ENCODE measurements around the gene SERPINA10. TPM values are rescaled to one million over a fixed set of nuclear protein-coding genes. Genes with fewer than 3 reads are reported as not detected.
"Not testable (repeated sequence)": the region's sequence is repeated elsewhere in the genome, so short reads cannot be mapped to it uniquely, and the experiment has no call there.

The SERPINA10 gene
- total RNA-seq, 1 donor = not detected

- no peak for DNase-seq (ENCODE audit: insufficient read length, low spot score, missing footprints)
- no peak for TF ChIP-seq CTCF (IDR thresholded peaks at IDR 0.05; ENCODE audit: extremely low read depth, low read depth, low read length)
- Histone ChIP-seq H3K4me3 (ENCODE audit: insufficient read depth, low read length) (no peak overlapping the region), H4K20me1 (ENCODE audit: insufficient read depth, low read length) (no peaks in the 10 kb centered on the region), H3K27me3 (ENCODE audit: insufficient read depth, low read length) (no peaks in the 10 kb centered on the region), H3K9me3 (ENCODE audit: low read depth, low read length) (no peaks in the 10 kb centered on the region), H3K4me2 (ENCODE audit: insufficient read depth, low read length) (no peak overlapping the region), H3K36me3 (ENCODE audit: insufficient read depth, low read length) (no peaks in the 10 kb centered on the region), H3K79me2 (ENCODE audit: insufficient read depth, low read length) (no peaks in the 10 kb centered on the region), H3K4me1 (ENCODE audit: insufficient read depth, low read length) (no peaks in the 10 kb centered on the region), H2AFZ (ENCODE audit: low read length) (no peak overlapping the region), H3K27ac (ENCODE audit: low read depth, low read length) (no peak overlapping the region)
Measured at GRCh38 chr14:94284221-94284620, 8.8 kb downstream of the SERPINA10 start.

GRCh38 chr14:94282991-94283723, 9.9 kb downstream of the SERPINA10 start:
- Histone ChIP-seq H2AFZ (ENCODE audit: low read length) (no peak overlapping the region), H3K4me3 (ENCODE audit: insufficient read depth, low read length) (no peak overlapping the region), H3K9me3 (ENCODE audit: low read depth, low read length) (no peaks in the 10 kb centered on the region), H3K79me2 (ENCODE audit: insufficient read depth, low read length) (no peaks in the 10 kb centered on the region), H3K36me3 (ENCODE audit: insufficient read depth, low read length) (no peaks in the 10 kb centered on the region), H3K27me3 (ENCODE audit: insufficient read depth, low read length) (no peaks in the 10 kb centered on the region), H3K4me1 (ENCODE audit: insufficient read depth, low read length) (no peaks in the 10 kb centered on the region), H3K4me2 (ENCODE audit: insufficient read depth, low read length) (no peak overlapping the region), H4K20me1 (ENCODE audit: insufficient read depth, low read length) (no peaks in the 10 kb centered on the region), H3K27ac (ENCODE audit: low read depth, low read length) (no peak overlapping the region)
- TF ChIP-seq CTCF (IDR thresholded peaks at IDR 0.05; ENCODE audit: extremely low read depth, low read depth, low read length) = no peak
- DNase-seq (ENCODE audit: insufficient read length, low spot score, missing footprints) = no peak

- no peaks in the 10 kb centered on the region for H4K20me1 ChIP-seq (ENCODE audit: insufficient read depth, low read length)
Measured at GRCh38 chr14:94278731-94279130, 14.3 kb downstream of the SERPINA10 start.

GRCh38 chr14:94276898-94277561, 16.0 kb downstream of the SERPINA10 start:
- H3K36me3 ChIP-seq (ENCODE audit: insufficient read depth, low read length); H3K27me3 ChIP-seq (ENCODE audit: insufficient read depth, low read length); H3K79me2 ChIP-seq (ENCODE audit: insufficient read depth, low read length); H3K4me2 ChIP-seq (ENCODE audit: insufficient read depth, low read length); H2AFZ ChIP-seq (ENCODE audit: low read length); H3K4me3 ChIP-seq (ENCODE audit: insufficient read depth, low read length); DNase-seq (ENCODE audit: insufficient read length, low spot score, missing footprints); H4K20me1 ChIP-seq (ENCODE audit: insufficient read depth, low read length); H3K4me1 ChIP-seq (ENCODE audit: insufficient read depth, low read length); H3K27ac ChIP-seq (ENCODE audit: low read depth, low read length); H3K9me3 ChIP-seq (ENCODE audit: low read depth, low read length): not testable (repeated sequence)

More at GRCh38 chr14:94278731-94279130, 14.3 kb downstream of the SERPINA10 start:
- no peak overlapping the region for H3K4me3 ChIP-seq (ENCODE audit: insufficient read depth, low read length)
- no peak for TF ChIP-seq CTCF (IDR thresholded peaks at IDR 0.05; ENCODE audit: extremely low read depth, low read depth, low read length)
- no peaks in the 10 kb centered on the region for H3K36me3 ChIP-seq (ENCODE audit: insufficient read depth, low read length)
- H3K4me1 ChIP-seq (ENCODE audit: insufficient read depth, low read length) = no peaks in the 10 kb centered on the region
- H3K27me3 ChIP-seq (ENCODE audit: insufficient read depth, low read length) = no peaks in the 10 kb centered on the region
- no peak overlapping the region for H2AFZ ChIP-seq (ENCODE audit: low read length)
- H3K4me2 ChIP-seq (ENCODE audit: insufficient read depth, low read length) = no peak overlapping the region
- no peaks in the 10 kb centered on the region for H3K9me3 ChIP-seq (ENCODE audit: low read depth, low read length)
- DNase-seq (ENCODE audit: insufficient read length, low spot score, missing footprints) = no peak
- H3K79me2 ChIP-seq (ENCODE audit: insufficient read depth, low read length) = no peaks in the 10 kb centered on the region
- no peak overlapping the region for H3K27ac ChIP-seq (ENCODE audit: low read depth, low read length)

Measured in osteoblast (primary cell).